ENCODE results near the gene MYRFL. TPM values are rescaled to one million over a fixed set of nuclear protein-coding genes. Genes with fewer than 3 reads are reported as not detected.

The MYRFL gene
- total RNA-seq, 1 donor from 2014 or later = 0.18 TPM

- H3K9me3 Mint-ChIP-seq = no peaks in the 10 kb centered on the region
Observed at GRCh38 chr12:69904777-69905176, 79.8 kb downstream of the MYRFL start.

GRCh38 chr12:69905801-69906200 is 80.8 kb downstream of the MYRFL start:
- no peak for TF ChIP-seq CTCF (IDR thresholded peaks at IDR 0.05; ENCODE audit: unreplicated experiment)
- no peaks in the 10 kb centered on the region for H3K36me3 Mint-ChIP-seq
- peaks cover 27% of the 10 kb centered on the region for H3K4me1 Mint-ChIP-seq
- no peaks in the 10 kb centered on the region for H3K9me3 Mint-ChIP-seq
- H3K4me3 Mint-ChIP-seq = no peak overlapping the region
- H3K27me3 Mint-ChIP-seq (ENCODE audit: low read depth) = no peaks in the 10 kb centered on the region
- H3K27ac Mint-ChIP-seq = no peak overlapping the region
- no peak for DNase-seq (ENCODE audit: low spot score in 2 of 2, unreplicated experiment in 2 of 2)

More at GRCh38 chr12:69904777-69905176, 79.8 kb downstream of the MYRFL start:
- no peak for TF ChIP-seq CTCF (IDR thresholded peaks at IDR 0.05; ENCODE audit: unreplicated experiment)
- H3K27ac Mint-ChIP-seq = peak overlapping the region; percentile 41
- peaks cover 23% of the 10 kb centered on the region for H3K4me1 Mint-ChIP-seq
- no peak for DNase-seq (ENCODE audit: low spot score in 2 of 2, unreplicated experiment in 2 of 2)
- H3K4me3 Mint-ChIP-seq = no peak overlapping the region
- H3K36me3 Mint-ChIP-seq = no peaks in the 10 kb centered on the region
- no peaks in the 10 kb centered on the region for H3K27me3 Mint-ChIP-seq (ENCODE audit: low read depth)

- Mint-ChIP-seq H3K4me3 (no peak overlapping the region), H3K36me3 (no peaks in the 10 kb centered on the region), H3K9me3 (no peaks in the 10 kb centered on the region), H3K27me3 (ENCODE audit: low read depth) (no peaks in the 10 kb centered on the region), H3K4me1 (peaks cover 24% of the 10 kb centered on the region), H3K27ac (no peak overlapping the region)
- TF ChIP-seq CTCF (IDR thresholded peaks at IDR 0.05; ENCODE audit: unreplicated experiment) = no peak
- DNase-seq (ENCODE audit: low spot score in 2 of 2, unreplicated experiment in 2 of 2) = no peak
Observed at GRCh38 chr12:69906411-69907216, 81.6 kb downstream of the MYRFL start.

- H3K36me3 Mint-ChIP-seq = peaks cover 1% of the 10 kb centered on the region
- DNase-seq (ENCODE audit: low spot score in 2 of 2, unreplicated experiment in 2 of 2) = no peak
- peaks cover 23% of the 10 kb centered on the region for H3K4me1 Mint-ChIP-seq
- no peaks in the 10 kb centered on the region for H3K27me3 Mint-ChIP-seq (ENCODE audit: low read depth)
- no peak overlapping the region for H3K27ac Mint-ChIP-seq
- H3K9me3 Mint-ChIP-seq = peaks cover under 1% of the 10 kb centered on the region
- H3K4me3 Mint-ChIP-seq = no peak overlapping the region
- TF ChIP-seq CTCF (IDR thresholded peaks at IDR 0.05; ENCODE audit: unreplicated experiment) = no peak
Observed at GRCh38 chr12:69908203-69908602, 83.2 kb downstream of the MYRFL start.

- H3K27me3 Mint-ChIP-seq (ENCODE audit: low read depth) = no peaks in the 10 kb centered on the region
- no peak for TF ChIP-seq CTCF (IDR thresholded peaks at IDR 0.05; ENCODE audit: unreplicated experiment)
- no peak overlapping the region for H3K4me3 Mint-ChIP-seq
- peaks cover 8% of the 10 kb centered on the region for H3K4me1 Mint-ChIP-seq
- H3K36me3 Mint-ChIP-seq = peaks cover 1% of the 10 kb centered on the region
- DNase-seq (ENCODE audit: low spot score in 2 of 2, unreplicated experiment in 2 of 2) = no peak
- H3K27ac Mint-ChIP-seq = peak overlapping the region; percentile 41
- peaks cover 5% of the 10 kb centered on the region for H3K9me3 Mint-ChIP-seq
Observed at GRCh38 chr12:69910694-69911093, 85.7 kb downstream of the MYRFL start.

All from mesothelial cell of epicardium (in vitro differentiated cells).